ENCODE results near the gene NEK11. TPM values are rescaled to one million over a fixed set of nuclear protein-coding genes. Genes with fewer than 3 reads are reported as not detected.
"Not testable (repeated sequence)": the region's sequence is repeated elsewhere in the genome, so short reads cannot be mapped to it uniquely, and the experiment has no call there.

NEK11 gene
- total RNA-seq, 1 donor from 2014 or later: 5.7 TPM

DNA sequence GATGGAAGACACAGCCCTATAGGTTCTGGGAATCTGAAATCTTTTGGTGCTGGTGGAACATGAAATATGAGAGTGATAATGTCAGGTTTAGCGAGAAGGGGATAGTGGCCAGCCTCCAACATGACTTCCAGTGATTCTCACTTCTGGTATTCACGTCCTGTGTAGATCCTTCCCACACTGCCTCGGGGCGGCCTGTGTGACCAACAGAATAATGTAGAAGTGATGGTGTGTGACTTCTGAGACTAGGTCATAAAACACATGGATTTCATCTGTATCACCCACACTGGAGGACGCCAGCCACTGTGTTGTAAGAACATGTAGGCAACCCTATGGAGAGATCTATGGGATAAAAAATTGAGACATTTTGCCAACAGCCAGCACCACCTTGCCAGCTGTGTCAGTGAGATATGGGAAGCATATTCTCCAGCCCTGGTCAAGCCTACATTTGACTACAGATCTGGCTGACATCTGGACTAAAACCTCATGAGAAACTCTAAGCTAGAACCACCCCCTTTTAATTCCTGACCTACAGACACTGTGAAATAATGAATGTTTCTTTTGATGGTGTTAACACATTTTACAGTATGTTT lies 329.4 kb downstream of the NEK11 start:
- DNase-seq (ENCODE audit: low spot score): no peak

DNA sequence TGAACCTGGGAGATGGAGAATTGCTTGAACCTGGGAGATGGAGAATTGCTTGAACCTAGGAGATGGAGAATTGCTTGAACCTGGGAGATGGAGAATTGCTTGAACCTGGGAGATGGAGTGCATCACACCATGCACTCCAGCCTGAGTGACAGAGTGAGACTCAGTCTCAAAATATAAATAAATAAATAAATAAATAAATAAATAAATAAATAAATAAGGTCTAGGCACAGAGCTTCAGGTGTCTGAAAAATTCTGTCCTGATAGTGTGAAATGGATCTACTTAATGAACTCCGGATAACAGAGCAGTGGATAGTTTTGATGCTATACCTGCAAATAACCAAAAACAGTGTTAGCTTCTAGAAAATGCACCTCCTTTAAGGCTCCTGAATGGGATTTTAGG lies 330.6 kb downstream of the NEK11 start:
- no peak for DNase-seq (ENCODE audit: low spot score)

DNA sequence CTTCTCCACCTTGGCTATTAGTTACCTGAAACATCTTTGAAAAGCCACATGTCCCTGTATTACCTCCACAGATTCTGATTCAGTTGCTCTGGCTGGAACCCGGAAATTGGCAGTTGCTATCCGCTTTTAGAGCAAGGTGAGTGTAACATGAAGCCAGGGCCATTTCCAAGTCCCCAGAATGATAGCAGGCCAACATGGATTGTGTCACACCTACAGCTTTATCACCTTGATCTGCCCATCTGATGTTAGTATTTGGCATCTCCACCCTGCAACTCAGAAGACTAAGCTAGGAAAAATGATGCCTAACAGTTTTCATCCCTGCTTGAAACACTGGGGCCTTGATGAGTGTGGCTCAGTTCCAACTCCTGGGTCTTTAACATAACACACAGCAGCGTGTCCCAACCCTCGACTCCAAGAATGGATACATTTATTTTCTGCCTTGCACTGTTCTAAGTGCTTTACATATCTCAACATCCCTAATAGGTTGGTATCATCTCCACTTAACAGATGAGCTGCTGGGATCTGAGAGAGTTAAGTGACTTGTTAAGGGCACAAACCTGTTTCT lies 333.6 kb downstream of the NEK11 start:
- no peak for DNase-seq (ENCODE audit: low spot score)

DNA sequence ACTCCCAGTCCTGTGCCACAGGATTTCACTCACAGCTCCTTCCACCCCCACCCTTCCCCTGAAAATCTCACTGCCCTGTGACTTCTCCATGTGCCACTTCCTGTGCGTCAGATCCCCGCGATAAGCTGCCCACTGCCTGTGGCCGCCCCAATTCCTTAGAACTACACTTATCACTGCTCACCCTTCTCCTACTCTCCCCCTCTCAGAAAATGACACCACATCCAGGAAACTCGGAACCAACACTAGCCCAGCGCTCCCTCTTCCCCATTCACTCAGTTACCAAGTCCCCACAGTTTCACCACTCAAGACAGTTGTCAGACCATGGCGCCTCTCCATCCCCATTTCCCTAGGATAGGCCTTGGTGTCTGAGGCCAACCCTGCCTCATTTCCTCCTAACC lies 334.4 kb downstream of the NEK11 start:
- DNase-seq (ENCODE audit: low spot score): not testable (repeated sequence)

DNA sequence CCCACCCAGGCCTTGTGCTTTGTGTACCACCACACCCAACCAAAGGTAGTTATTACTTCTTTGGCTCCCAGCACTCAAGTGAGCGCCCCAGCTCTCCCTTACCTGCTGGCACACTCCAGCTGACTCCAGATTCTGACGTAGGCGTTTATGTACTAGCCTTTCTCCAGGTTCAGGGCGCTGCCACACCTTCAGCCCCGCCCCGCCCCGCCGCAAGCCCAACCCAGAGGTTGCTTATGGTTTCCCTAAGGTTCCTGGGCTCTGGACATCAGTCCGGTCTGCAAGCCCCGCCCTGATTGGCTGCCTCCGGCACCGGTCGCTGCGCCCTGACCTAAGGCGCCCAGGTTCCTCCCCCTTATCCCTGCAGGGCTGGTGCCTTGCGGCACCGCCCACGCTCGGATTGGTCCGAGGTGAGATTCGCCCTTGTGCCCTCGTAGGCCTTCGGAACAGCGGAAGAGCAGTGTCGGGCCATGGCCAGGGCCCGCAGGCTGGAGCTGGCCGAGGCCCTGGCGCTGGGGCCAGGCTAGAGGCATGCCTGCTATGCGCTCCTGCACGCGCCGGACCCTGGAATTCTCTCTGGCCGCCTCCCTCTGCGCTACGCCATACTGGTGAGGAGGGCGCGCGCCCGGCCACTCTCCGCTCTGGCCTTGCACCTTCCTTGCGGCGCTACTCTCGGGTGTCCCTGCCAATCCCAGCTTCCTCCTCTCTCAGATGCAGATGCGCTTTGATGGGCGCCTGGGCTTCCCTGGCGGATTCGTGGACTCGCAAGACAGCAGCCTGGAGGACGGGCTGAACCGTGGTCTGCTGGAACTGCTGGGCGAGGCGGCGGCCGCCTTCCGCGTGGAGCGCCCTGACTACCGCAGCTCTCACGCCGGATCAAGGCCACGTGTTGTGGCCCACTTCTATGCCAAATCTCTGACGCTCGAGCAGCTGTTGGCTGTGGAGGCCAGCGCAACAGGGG lies 335.1 kb downstream of the NEK11 start:
- DNase-seq (ENCODE audit: low spot score): peak; percentile 93

DNA sequence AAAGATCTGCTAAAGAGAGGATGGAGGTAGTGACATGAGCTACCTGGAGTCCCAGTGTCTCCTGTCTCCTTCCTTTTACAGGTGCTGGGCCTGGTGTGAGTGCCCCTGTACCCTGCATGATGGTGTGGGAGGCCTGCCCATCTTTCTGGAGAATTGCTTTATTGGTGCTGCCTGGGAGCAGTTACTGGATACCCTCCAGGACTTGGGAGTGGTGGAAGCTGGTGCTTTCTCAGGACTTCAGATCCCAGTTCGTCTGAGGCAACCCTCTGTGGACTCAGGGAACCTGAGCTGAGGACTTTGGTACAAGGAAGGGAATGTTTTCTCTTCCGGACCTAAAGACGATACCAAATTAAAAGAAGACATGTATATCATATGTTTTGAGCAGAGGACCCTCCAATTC lies 336.6 kb downstream of the NEK11 start:
- DNase-seq (ENCODE audit: low spot score): no peak

DNA sequence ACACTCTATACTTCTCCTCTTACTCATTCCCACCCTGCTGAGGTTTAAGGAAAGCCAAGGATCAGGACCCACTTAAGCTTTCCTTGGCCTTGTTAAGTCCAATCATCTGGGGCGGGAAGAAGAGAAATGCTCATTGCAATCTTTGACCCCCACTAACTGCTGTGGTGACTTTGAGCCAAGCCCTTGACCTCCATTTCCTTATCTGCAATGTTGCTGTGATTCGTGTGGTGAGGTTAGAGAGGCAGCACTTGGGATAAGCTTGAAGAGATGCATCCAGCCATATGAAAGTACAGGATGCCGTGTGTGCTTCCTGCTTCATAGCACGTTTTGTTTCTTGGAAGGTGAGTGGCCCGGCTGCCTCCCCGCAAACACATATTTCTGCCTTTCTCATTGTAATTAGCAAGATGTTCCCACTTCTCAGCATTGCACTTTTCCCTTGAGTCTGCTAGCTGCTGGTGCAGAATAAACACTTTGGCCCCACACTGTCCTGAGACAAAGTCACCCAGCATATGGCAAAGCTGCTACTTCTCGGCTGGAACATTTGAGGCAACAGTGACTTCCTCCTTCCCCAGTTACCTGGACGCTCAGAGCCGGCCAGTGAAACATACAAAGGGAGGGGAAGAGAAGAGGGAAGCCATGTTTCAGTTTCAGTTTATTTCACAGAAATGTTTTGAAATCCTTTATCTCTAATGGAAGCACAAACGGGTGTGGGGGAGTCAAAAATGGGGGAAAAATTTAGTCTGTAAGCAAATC lies 344.4 kb downstream of the NEK11 start:
- DNase-seq (ENCODE audit: low spot score): no peak

DNA sequence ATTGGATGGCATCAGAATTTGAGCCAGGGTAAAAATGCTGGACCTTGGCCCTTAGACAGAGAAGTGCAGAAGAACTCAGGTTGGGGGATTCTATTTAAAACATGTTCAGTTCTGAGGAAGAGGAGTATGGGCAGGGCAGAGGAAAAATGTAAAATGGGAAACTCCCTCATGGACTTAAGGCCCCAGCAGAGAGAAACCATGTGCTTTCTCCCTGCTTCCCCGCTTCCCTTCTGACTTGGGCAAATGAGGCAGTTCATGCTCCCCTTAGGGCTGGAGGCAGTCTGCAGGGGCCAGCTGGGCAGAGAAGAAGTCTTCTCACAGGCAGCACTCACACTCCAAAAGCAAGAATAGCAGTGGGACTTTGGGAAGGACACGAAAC lies 345.0 kb downstream of the NEK11 start:
- no peak for DNase-seq (ENCODE audit: low spot score)

DNA sequence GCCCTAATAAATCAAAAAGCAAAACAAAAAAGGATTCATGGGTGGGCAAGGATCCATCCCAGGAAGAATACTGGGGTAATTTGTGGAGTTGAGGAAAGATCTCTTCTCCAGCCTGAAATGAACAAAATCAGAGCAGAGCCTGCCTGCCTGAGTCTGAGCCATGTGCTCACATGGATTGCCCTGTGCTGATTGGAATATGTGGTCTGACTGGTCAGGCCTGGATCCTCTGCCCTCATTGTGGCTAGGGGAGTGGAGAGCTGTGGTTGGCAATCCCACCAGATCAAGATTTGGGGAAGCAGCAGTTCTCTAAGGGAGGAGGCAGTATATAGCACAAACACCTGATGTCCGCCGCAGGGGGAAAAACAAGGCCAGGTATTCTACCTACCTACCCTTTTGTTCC lies 348.1 kb downstream of the NEK11 start:
- DNase-seq (ENCODE audit: low spot score): no peak

DNA sequence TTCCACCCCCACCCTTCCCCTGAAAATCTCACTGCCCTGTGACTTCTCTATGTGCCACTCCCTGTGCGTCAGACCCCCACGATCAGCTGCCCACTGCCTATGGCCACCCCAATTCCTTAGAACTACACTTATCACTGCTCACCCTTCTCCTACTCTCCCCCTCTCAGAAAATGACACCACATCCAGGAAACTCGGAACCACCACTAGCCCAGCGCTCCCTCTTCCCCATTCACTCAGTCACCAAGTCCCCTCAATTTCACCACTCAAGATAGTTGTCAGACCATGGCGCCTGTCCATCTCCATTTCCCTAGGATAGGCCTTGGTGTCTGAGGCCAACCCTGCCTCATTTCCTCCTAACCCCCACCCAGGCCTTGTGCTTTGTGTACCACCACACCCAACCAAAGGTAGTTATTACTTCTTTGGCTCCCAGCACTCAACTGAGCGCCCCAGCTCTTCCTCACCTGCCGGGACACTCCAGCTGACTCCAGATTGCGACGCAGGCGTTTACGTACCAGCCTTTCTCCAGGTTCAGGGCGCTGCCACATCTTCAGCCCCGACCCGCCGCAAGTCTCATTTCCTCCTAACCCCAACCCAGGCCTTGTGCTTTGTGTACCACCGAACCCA lies 354.3 kb downstream of the NEK11 start:
- not testable (repeated sequence) for DNase-seq (ENCODE audit: low spot score)

DNA sequence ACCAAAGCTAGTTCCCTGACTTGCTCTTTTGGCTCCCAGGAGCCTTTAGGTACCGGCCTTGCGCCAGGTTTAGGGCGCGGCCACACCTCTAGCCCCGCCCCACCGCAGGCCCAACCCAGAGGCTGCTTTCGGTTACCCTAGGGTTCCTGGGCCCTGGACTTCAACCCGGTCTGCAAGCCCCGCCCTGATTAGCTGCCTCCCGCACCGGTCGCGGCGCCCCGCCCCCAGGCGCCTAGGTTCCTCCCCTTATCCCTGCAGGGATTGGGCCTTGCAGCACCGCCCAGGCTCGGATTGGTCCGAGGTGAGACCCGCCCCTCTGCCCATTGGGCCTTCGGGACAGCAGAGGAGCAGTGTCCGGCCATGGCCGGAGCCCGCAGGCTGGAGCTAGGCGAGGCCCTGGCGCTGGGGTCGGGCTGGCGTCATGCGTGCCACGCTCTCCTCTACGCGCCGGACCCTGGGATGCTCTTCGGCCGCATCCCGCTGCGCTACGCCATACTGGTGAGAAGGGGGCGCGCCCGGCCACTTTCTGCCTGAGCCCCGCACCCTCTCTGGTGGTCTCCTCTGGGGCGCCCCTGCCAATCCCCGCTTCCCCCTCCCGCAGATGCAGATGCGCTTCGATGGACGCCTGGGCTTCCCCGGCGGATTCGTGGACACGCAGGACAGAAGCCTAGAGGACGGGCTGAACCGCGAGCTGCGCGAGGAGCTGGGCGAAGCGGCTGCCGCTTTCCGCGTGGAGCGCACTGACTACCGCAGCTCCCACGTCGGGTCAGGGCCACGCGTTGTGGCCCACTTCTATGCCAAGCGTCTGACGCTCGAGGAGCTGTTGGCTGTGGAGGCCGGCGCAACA lies 355.0 kb downstream of the NEK11 start, which contains the start of gene NUDT16:
Gene NUDT16 (plus strand): TSS at position 330 of the 847 bp plus-strand sequence. CDS start 31 bp downstream, at position 361.
- peak; percentile 100 for DNase-seq (ENCODE audit: low spot score)

DNA sequence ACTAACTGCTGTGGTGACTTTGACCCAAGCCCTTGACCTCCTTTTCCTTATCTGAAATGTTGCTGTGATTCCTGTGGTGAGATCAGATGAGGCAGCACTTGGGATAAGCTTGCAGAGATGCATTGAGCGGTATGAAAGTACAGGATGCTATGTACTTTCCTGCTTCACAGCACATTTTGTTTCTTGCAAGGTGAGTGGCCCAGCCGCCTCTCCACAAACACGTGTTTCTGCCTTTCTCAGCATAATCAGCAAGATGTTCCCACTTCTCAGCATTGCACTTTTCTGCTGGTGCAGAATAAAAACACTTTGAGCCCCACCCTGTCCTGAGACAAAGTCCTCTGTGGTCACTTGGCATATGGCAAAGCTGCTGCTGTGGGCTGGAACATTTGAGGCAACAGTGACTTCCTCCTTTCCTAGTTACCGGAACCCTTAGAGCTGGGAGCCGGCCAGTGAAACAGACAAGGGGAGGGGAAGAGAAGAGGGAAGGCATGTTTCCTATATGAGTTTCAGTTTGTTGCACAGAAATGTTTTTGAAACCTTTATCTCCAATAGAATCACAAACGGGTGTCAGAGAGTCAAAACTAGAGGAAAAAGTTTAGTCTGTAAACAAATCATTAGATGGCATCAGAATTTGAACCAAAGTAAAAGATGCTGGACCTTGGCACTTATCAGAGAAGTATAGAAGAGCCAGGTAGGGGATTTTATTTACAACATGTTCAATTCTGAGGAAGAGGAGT lies 359.9 kb downstream of the NEK11 start:
- DNase-seq (ENCODE audit: low spot score): no peak

DNA sequence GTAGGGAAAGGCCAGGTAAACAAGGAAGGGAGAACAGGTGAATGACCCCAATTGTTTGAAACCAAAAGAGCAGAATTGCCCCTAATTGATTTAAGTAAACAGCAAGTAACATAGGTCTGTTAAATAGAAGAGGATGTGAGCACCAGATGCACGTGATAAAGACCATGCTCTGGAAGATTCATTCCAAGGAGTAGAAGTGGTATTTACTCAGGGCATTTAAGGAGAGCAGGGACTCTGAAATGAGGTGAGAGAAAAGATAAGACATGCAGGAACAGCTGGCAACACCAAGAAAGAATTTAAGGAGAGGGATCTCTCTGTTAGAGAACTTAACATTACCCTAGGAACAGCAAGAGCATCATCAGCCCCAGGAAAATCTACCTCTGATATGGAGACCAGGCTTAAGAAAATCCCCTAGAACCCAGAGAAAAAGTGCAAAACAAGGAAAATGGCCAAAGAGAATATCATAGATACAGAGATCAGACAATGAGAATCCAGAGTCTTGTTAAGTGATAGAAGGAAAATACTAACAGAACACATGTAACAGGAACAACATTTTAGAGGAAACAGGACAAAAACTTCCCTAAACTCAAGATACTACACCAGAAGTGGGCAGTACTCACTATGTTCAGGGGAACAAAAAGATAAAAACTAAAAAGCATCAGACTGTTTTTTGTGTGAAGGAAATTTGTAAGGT lies 361.3 kb downstream of the NEK11 start:
- DNase-seq (ENCODE audit: low spot score): no peak

DNA sequence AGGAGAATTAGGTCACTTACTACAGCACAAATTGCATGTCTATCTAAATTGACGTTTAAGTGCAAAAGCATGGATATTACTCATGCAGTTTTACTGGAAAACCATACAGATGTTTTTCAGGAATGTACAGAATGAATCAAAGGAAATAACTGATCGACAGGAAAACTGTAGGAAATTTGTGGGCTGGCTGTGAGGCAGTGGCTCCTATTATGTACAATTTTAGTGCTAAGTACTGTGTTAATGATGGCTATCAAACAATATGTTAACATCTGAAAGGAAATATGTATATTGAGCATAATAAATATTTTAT lies 361.8 kb downstream of the NEK11 start:
- no peak for DNase-seq (ENCODE audit: low spot score)

DNA sequence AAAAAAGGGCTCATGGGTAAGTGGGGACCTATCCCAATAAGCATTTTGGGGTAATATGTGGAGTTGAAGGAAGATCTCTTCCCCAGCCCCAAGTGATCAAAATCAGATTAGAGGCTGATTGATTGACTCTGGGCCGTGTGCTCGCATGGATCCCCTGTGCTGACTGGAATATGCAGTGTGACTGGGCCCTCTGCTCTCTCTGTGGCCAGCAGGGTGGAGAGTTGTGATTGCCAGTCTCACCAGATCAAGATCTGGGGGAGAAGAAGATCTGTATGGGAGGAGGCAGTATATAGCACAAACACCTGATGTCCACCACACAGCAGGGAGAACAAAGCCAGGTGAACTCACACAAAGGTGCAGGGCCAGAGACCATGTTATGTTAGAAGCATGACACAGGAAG lies 363.7 kb downstream of the NEK11 start:
- no peak for DNase-seq (ENCODE audit: low spot score)

DNA sequence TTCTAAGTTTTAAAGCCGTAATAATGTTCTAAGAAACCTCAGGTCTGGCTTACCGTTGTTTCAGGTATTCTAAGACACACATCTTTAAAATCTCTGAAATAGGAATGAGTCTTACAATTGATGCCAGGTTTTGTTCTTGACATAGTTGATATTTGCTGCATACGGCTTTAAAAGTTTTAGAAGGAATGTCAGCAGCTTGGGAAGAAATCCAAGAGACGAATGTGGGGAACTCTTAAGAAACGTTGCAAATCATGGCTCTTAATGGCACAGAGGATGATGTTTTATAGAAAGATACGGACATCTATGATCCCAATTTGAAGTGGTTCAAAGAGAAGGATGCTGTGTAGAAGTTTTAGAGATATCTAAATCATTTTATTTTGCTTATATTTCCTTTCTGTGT lies 366.4 kb downstream of the NEK11 start:
- DNase-seq (ENCODE audit: low spot score): no peak

DNA sequence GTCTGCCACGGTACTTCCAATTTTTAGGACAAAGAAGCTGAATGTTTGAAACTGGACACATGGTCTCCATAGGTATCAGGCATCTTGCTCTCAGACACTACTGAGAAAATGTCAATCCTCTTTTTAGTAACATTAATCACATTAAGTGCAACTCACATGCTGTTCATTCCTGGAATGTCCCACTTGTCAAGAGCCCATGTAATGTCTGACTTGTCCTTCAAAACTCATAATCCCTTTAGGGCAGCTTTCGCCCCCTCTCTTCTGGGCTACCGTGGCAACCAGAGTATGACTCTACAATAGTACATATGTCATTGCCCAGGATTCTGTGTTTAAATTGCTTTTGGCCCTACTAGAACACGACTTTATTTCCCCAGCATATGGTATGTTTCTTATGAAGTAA lies 367.2 kb downstream of the NEK11 start:
- DNase-seq (ENCODE audit: low spot score): no peak

DNA sequence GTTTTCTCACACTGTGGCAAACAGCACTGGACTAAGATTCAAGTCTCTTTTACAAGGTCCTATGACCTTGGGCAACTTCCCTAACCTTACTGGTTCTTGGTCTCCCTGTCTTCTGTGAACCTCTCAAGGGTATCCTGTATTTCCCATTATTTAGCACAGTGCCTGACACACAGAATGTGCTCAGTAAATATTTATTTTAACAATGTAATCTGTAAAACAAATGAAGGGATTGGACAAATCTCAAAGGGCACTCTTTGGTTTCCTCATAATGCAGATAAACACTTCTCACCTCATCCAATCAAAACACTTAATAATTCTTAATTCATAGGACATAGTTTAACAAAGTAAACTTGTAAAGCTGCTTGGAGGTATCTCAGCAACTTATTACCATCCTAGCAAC lies 367.7 kb downstream of the NEK11 start:
- no peak for DNase-seq (ENCODE audit: low spot score)

DNA sequence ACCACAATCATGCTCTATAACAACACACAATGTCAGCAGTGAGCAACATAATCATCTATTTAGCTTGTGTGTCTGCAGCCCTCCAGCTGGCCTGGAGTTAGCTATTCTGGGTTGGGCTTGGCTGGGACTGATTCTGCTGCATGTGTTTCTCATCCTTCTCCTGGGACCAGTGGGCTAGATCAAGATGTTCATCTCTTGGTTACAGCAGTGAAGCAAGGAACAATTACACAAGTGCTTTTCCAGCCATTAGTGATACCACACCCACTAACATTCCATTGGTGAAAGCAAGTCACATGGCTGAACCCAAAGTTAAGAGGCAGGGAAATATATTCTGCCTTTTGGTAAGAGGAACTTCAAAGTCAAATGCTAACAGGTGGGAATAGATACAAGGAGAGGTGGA lies 369.5 kb downstream of the NEK11 start:
- no peak for DNase-seq (ENCODE audit: low spot score)

Measured in mesenteric fat pad (tissue), 1 donor.